ENCODE measurements around the gene KCTD20.

KCTD20 gene

GRCh38 chr6:36493859-36494258 lies 51.1 kb downstream of the KCTD20 start:
- DNase-seq (ENCODE audit: low read depth in 2 of 2), result no peak

GRCh38 chr6:36495086-36495485 lies 52.3 kb downstream of the KCTD20 start:
- DNase-seq (ENCODE audit: low read depth in 2 of 2), result no peak

DNA sequence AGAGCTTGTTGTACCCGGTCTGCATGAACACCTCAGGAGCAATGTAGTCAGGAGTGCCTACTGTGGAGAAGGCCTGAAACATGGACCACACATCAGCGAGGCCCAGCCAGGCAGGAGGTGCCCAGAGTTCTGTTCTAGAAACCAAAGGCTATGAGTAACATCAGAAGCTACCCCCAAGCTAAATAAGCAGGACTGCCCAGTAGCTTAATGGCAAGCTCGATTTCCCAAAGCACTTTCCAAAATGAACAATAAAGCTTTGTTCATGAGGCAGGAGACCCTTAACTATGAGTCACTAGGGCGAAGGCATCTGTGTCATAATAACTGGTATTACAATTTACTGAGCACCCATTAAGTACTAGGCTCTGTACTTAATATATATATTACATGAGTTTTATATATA lies 57.1 kb downstream of the KCTD20 start:
- DNase-seq (ENCODE audit: low read depth in 2 of 2), result no peak

DNA sequence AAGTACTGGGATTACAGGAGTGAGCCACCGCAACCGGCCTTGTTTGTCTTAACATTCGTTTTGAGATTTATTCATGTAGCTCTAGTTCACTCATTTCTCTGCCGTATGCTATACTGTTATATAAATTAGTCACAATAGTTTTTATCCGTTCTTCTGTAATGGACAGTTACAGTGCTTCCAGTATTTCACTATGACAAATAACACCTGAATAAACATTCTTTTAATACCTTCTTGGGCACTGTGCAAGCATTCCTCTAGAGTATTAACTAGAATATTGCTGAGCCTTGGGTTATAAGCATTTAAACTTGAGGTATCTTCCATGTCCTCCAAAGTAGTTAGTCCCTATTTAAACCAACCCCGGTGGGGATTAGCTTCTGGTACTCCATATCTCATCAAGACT lies 58.9 kb downstream of the KCTD20 start:
- DNase-seq (ENCODE audit: low read depth in 2 of 2), result no peak

DNA sequence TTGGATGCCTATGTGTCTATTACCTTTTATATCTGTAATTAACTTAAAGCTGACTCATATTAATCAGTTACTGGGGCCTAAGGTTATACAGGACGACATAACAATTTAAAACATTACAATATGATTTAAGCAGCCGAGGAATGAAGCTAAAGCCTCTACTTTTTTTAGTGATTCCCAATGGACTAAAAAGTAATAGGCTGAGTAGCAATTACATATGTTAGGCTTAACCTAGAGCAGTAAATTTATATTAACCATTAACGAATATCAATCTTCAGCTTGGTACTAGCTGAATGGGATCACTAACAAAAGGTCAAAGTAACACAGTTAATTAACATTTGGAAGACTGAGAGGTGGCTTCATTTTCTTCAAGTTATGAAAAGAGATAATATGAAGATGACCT lies 61.4 kb downstream of the KCTD20 start:
- DNase-seq (ENCODE audit: low read depth in 2 of 2), result no peak

DNA sequence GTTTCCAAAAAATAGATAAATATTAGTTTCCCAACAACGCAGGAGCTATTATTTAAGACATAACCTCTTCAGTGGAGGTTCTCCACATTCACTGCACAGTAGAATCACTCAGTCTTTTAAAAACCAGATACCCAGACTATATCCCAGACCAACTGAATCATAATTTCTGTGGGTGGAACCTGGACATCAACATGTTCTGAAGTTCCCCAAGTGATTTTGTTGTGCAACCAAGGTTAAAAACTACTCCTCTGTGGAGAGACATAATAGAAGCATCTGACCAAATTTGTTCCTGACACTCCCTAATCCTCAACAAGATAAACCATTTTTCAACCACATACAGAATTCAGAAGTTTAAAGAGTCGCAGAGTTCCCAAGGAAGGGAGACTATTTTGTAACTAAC lies 62.2 kb downstream of the KCTD20 start:
- no peak for DNase-seq (ENCODE audit: low read depth in 2 of 2)

DNA sequence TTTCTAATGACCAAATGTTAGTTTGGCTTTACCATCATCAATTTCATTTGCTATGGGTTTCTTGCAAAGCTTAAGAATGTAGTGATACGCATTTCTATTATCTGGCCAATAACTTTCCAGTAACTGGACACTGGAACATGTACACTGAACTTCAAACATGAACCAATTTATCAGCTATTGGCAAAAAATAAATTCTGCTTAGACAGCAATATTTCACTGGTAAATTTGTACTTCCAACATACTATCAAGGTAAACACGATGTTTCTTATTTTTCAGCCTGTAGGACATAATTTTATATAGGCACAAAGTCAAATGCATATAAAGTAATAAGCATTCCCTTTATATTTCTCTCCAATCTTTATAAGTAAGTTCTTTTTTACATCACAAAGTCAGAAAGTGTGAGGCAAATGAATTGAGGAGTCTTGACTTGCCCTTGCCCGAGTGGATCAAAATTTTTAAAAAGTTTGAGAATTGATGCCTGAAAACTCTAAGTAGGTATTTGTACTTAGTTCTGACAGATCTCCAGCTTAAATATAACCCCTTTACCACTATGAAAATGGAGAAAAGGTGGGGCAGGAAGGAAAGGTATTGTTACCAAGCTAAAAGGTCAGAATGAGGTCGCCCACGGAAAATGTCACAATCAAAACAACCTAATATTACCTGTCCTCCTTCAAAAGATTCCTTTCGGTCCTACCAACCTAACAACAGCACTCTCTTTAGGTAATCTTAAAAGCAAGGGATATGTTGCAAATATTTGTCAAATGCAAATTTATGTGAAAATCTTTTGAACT lies 63.1 kb downstream of the KCTD20 start:
- DNase-seq (ENCODE audit: low read depth in 2 of 2), result no peak

DNA sequence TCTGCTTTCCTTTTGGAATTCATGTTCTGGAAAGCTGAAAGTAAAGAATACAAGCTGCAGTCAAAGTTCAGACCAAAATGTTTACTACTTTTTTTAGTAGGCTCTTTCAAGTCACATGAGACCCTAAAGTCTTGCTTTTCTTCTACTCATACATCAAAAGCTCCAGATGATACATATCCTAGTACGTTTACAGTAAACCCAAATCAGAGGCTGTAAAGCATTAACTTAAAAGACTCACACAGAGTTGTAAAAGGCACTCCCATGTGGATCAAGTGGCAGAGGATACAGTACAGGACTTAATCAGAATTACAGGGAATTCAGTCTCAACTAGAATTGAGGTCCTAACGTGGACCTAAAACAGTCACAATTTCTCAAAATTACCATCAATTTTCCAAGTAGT lies 63.8 kb downstream of the KCTD20 start:
- no peak for DNase-seq (ENCODE audit: low read depth in 2 of 2)

- no peak for DNase-seq (ENCODE audit: low read depth in 2 of 2)
Observed at GRCh38 chr6:36508532-36508931, 65.7 kb downstream of the KCTD20 start.

- DNase-seq (ENCODE audit: low read depth in 2 of 2), result no peak
Observed at GRCh38 chr6:36510365-36510764, 67.6 kb downstream of the KCTD20 start.

DNA sequence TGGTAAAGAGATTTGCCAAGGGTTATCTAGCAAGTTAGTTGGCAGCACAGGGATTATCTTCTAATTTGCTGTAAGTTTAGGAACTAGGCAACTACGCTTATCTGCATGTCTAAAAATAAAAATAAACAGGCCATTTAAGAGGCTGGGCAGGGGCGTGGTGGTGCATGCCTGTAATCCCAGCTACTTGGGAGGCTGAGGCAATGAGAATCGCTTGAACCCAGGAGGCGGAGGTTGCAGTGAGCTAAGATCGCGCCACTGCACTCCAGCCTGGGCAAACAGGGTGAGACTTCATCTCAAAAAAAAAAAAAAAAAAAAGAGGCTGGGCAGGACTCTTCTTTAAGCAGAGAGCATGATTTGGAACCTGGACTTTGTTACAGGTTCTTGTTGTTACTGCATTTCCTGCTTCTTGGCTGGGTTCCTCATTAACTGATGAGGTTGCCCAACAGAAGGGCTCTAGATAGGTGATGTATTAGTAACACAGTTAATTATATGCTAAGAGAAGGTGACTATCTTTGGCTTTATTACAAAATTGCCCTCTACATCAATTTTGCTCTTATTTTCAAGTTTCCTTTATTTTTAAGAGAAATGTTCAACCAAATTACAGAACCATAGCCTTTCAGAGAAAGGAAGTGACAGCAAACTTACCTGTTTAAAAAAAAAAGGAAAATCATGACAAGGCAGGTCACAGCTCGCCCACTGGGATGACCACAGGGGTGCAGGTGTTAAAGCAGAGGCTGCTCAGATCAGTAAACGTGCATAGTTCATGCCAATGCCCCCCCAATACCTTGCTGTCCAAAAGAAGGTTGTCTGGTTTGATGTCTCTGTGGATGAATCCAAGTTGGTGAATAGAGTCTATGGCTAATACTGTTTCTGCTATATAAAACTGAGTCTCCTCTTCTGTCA lies 72.0 kb downstream of the KCTD20 start:
- DNase-seq (ENCODE audit: low read depth in 2 of 2), result no peak

GRCh38 chr6:36515844-36516243 lies 73.0 kb downstream of the KCTD20 start:
- DNase-seq (ENCODE audit: low read depth in 2 of 2), result no peak

DNA sequence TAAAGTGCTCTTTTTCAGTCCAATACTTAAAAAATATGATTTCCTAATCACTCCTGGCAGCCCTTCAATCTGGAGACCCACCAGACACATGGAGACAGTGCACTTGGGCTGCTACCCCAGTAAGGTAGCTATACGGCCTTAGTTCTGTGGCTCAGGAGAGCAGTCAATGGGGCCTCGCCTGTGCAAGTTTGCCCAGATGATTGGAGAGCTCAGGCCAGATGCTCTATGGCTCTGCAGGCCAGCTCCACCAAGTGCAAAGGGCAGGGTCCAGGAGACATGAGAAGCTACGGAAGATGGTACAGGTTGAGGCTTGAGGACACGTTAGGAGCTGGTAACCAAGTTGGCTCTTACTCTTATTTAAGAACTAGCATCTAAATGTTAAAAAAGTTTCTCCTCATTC lies 73.8 kb downstream of the KCTD20 start:
- no peak for DNase-seq (ENCODE audit: low read depth in 2 of 2)

- no peak for DNase-seq (ENCODE audit: low read depth in 2 of 2)
Observed at GRCh38 chr6:36516988-36517387, 74.2 kb downstream of the KCTD20 start.

DNA sequence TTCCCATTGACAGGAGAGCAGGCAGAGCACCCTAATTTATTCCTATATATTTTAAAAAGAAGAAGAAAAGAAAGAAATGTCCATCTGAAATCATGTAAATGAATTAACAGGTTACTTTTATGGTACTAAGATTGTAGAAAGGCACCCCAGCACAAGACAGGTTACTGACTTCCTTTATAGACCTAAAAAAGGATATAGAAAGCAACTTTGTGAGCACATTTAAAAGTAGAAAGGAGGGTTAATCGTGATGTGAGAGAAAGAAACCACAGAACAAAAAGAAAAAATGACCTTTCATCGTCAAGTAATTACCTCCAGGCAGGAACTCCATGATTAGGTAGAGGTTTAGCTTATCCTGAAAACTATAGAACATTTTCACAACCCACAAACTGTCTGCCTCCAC lies 74.6 kb downstream of the KCTD20 start:
- DNase-seq (ENCODE audit: low read depth in 2 of 2), result no peak

DNA sequence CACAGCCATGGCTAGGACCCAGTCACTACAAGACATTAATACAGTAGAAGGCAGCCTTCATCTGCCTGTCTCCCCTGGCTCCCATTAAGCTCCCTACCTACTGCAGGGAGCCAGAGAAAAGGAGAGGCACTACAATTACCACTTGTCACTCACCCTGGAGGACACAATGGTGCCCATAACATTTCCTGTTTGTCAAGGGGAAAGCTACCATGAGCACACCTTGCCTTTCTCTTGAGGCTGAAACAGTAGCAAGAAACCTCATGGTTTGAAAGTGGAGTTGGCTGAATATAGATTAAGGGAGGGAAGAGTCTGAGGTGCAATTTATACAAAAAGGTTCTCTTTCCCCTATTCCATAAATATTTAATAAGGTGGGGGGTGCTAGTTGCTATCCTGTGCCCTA lies 76.6 kb downstream of the KCTD20 start:
- no peak for DNase-seq (ENCODE audit: low read depth in 2 of 2)

DNA sequence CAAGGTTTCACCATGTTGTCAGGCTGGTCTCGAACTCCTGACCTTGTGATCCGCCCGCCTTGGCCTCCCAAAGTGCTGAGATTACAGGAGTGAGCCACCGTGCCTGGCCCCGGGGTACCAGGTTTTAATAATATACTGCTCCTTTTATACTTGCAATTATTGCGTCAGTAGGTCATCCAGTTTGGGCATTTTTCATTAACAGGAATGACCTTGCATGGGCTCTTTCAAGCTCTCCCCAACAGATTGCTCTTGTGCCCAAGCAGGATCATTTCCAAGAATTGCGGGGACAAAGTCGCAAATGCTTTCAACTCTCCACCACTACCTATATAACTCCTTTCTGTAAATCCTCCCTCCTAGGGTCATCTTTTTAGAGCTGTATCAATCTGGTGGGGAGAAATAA lies 80.7 kb downstream of the KCTD20 start:
- DNase-seq (ENCODE audit: low read depth in 2 of 2), result no peak

DNA sequence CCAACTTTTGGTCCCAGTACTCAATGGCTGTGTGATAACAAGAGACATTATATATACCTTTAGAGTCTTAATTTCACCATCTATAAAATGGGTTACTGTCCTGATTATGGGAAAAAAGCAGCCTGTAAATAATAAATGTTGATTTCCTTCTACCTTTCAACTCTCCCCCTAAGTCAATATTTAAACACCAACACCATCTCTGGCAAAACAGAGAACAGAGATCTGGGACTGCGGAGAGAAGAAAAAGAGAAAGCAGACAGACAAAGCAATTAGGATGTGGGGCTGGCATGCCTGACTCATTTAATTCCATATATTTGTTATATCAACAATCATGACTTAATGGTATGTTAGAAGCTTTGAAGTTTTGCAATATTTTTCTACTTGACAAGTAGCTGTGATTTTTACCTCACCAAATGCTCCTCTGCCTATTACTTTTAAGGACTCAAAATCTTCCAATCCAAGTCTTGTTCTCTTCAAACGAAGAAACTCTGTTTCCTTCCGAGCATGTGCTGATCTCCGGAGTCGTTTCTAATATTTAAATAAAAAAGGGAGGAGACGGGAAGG lies 81.2 kb downstream of the KCTD20 start:
- DNase-seq (ENCODE audit: low read depth in 2 of 2), result no peak

- DNase-seq (ENCODE audit: low read depth in 2 of 2), result no peak
Observed at GRCh38 chr6:36524871-36525270, 82.1 kb downstream of the KCTD20 start.

GRCh38 chr6:36525346-36525745 lies 82.5 kb downstream of the KCTD20 start:
- no peak for DNase-seq (ENCODE audit: low read depth in 2 of 2)

DNA sequence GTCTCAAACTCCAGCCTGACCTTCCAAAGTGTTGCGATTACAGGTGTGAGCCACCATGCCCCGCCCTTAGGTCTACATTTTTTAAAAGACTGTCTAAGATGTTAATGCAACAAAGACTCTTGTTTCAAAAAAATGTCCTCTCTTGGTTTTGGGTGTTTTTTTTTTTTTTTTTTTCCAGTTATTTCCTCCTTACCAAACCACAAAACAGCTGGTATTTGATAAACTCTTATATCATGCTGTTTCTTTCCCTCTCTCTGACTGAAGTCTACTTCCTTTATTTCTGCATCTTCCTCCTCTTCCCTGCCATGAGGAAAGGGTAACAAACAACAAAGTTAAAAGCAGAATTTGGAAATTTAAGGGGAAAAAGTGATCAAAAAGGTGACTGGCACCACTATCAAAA lies 83.3 kb downstream of the KCTD20 start:
- DNase-seq (ENCODE audit: low read depth in 2 of 2), result no peak

DNA sequence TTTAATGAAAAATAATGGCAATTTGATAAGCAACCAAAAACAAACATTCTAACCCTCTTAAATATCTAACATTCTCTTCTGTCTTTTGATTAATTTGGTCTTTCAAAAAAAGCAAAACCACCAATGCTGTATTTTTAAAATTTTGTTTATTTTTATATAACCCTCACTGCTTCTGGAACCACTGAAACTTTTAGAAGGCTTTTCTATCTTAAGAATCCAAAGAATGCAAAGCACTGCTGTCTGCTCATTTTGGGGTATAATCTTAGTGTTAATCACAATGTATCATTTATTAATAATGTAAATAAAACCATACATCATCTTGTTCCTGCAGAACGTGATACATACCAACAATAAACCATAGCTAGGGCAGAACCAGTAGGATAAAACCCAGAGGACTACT lies 90.5 kb downstream of the KCTD20 start:
- DNase-seq (ENCODE audit: low read depth in 2 of 2), result no peak
